AG04450 (cell line): ENCODE data around the gene SMCHD1. TPM values are rescaled to one million over a fixed set of nuclear protein-coding genes. Genes with fewer than 3 reads are reported as not detected.

ENCODE experiments used
- CTCF ChIA-PET: fragments of 300-600, 350-600 bp; formaldehyde crosslinking; extraction: SDS; loops from one replicate; lab custom pipeline; 2022; ENCODE audit warnings: antibody characterized with exemption, inconsistent platforms; lab: Charles Lee
- POLR2A ChIA-PET: fragments of 350-600 bp; formaldehyde crosslinking; extraction: SDS; loops from one replicate; lab custom pipeline; 2021; ENCODE audit warnings: antibody characterized with exemption, inconsistent platforms; lab: Yijun Ruan, JAX
- DNase-seq: peaks from one replicate; pipeline ENCODE4 v3.0.0-alpha.2; 2011; ENCODE audit warnings: low read depth, low spot score
- H3K27ac ChIP-seq: one replicate; pipeline ENCODE4 v1.5.1; 2012; ENCODE audit warnings: low read depth, low read length, control low read depth
- H3K27me3 ChIP-seq: one replicate; pipeline ENCODE4 v1.6.0; 2012; ENCODE audit warnings: low read length; ENCODE audit not compliant: control insufficient read depth, insufficient read depth
- H3K4me3 ChIP-seq: 2 replicates; pipeline ENCODE4 v1.5.1; 2011; ENCODE audit warnings: mild to moderate bottlenecking, low read depth, low read length, control low read depth
- H3K9me3 ChIP-seq: 2 replicates; pipeline ENCODE4 v1.5.1; 2012; ENCODE audit warnings: low read length; ENCODE audit not compliant: control insufficient read depth, insufficient read depth
- polyA plus RNA-seq: library from polyadenylated mRNA; depleted of rRNA; stranded (reverse); fragments of >200 nt; gene quantifications from 2 replicates; pipeline ENCODE4 v1.2.3, GENCODE V29; 2011
- TF ChIP-seq, protein P1 (sequence below): IDR thresholded peaks from 2 replicates; pipeline ENCODE4 v1.5.1; 2011; ENCODE audit warnings: low read depth, low read length, control low read depth, inconsistent platforms

The SMCHD1 gene
- polyA plus RNA-seq, 1 experiment: 37.2 TPM

DNA sequence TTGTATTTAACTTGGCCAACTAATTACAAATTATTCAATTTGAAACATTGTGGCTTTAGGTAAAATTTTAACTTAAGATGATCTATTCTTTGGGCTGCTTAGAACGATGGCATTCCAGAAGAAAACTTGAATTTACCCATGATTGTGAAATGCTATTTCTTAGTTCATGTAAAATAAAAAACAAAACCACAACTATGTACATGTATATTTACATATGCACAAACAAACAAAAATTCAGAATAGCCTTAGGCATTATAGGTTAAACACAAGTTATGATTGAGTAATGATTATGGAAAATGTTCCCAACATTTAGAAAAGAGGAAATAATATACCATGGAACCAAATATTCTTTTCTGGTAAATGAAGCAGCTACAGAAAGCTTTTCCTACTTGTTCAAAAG, 3.5 kb upstream of the SMCHD1 start:
- H3K27me3 ChIP-seq: no peaks in the 10 kb centered on the region
- ChIA-PET CTCF (no interaction called here), POLR2A (interaction anchor here (0.7 kb wide), 1 partner anchor 81 kb away, joined by 6 read pairs; the partner anchor contains the start of genes METTL4 and NDC80)
- no peak overlapping the region for H3K27ac ChIP-seq
- H3K9me3 ChIP-seq: peaks cover 10% of the 10 kb centered on the region; the same call in 1 of the 2 replicates
- no peak for DNase-seq
- H3K4me3 ChIP-seq: no peak overlapping the region
- TF ChIP-seq, protein P1, sequence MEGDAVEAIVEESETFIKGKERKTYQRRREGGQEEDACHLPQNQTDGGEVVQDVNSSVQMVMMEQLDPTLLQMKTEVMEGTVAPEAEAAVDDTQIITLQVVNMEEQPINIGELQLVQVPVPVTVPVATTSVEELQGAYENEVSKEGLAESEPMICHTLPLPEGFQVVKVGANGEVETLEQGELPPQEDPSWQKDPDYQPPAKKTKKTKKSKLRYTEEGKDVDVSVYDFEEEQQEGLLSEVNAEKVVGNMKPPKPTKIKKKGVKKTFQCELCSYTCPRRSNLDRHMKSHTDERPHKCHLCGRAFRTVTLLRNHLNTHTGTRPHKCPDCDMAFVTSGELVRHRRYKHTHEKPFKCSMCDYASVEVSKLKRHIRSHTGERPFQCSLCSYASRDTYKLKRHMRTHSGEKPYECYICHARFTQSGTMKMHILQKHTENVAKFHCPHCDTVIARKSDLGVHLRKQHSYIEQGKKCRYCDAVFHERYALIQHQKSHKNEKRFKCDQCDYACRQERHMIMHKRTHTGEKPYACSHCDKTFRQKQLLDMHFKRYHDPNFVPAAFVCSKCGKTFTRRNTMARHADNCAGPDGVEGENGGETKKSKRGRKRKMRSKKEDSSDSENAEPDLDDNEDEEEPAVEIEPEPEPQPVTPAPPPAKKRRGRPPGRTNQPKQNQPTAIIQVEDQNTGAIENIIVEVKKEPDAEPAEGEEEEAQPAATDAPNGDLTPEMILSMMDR: no peak

GRCh38 chr18:2653467-2653866, 2.1 kb upstream of the SMCHD1 start:
- TF ChIP-seq, protein P1: no peak
- Histone ChIP-seq H3K27me3 (no peaks in the 10 kb centered on the region), H3K9me3 (peaks cover 10% of the 10 kb centered on the region; the same call in 1 of the 2 replicates), H3K4me3 (no peak overlapping the region), H3K27ac (no peak overlapping the region)
- DNase-seq: no peak
- POLR2A ChIA-PET: interaction anchor here (0.6 to 0.9 kb wide), 3 partner anchors 13 to 597 kb away, joined by 3 to 7 read pairs (median 3); no protein-coding TSS in a partner anchor
- CTCF ChIA-PET: no interaction called here

- H3K27ac ChIP-seq: peak overlapping the region; percentile 92
- POLR2A ChIA-PET: interaction anchor here (0.6 to 0.9 kb wide), 2 partner anchors 16 to 17 kb away, joined by 3 read pairs; no protein-coding TSS in a partner anchor
- no peaks in the 10 kb centered on the region for H3K27me3 ChIP-seq
- CTCF ChIA-PET: no interaction called here
- TF ChIP-seq, protein P1: no peak
- DNase-seq: no peak
- peaks cover 10% of the 10 kb centered on the region; the same call in 1 of the 2 replicates for H3K9me3 ChIP-seq
- peak overlapping the region; percentile 86 for H3K4me3 ChIP-seq
Measured at GRCh38 chr18:2654169-2654927, 1.2 kb upstream of the SMCHD1 start.

DNA sequence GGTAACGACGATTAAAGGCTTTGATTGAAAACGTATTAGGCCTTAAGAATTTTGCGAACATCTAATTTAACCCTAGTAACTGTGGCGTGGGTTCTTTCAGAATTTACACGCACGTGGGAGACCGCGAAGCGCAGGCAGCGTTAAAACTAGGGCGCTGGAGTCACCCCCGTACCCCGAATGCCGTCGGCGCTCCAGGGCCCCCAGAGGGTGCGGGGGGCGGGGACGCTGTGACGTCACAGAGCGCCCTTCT, 673 bp upstream of the SMCHD1 start:
- Histone ChIP-seq H3K9me3 (peaks cover 10% of the 10 kb centered on the region; the same call in 1 of the 2 replicates), H3K4me3 (peak overlapping the region; percentile 86), H3K27me3 (no peaks in the 10 kb centered on the region), H3K27ac (peak overlapping the region; percentile 92)
- TF ChIP-seq, protein P1: no peak
- DNase-seq: no peak
- CTCF ChIA-PET: interaction anchor here (0.9 kb wide), 1 partner anchor 58 kb away, joined by 3 read pairs; no protein-coding TSS in a partner anchor
- POLR2A ChIA-PET: interaction anchor here (0.6 to 0.7 kb wide), 2 partner anchors 18 to 82 kb away, joined by 3 to 4 read pairs; no protein-coding TSS in a partner anchor

GRCh38 chr18:2655954-2656236, 369 bp downstream of the SMCHD1 start:
- no peak for DNase-seq

More at GRCh38 chr18:2655954-2656236, 369 bp downstream of the SMCHD1 start:
- POLR2A ChIA-PET: interaction anchor here (1.2 to 1.8 kb wide), 2 partner anchors 18 to 50 kb away, joined by 8 to 12 read pairs; no protein-coding TSS in a partner anchor
- H3K27me3 ChIP-seq: no peaks in the 10 kb centered on the region
- H3K9me3 ChIP-seq: peaks cover 10% of the 10 kb centered on the region; the same call in 1 of the 2 replicates
- peak overlapping the region; percentile 86 for H3K27ac ChIP-seq
- CTCF ChIA-PET: interaction anchor here (0.9 kb wide), 1 partner anchor 57 kb away, joined by 3 read pairs; no protein-coding TSS in a partner anchor
- peak overlapping the region; percentile 86 for H3K4me3 ChIP-seq
- TF ChIP-seq, protein P1: no peak
